H1 (cell line): ENCODE data around the gene UBE2L6. TPM values are rescaled to one million over a fixed set of nuclear protein-coding genes. Genes with fewer than 3 reads are reported as not detected.

Experiments used
- BACH1 ChIP-seq: IDR thresholded peaks from 2 replicates; pipeline ENCODE4 v1.6.1; 2012; ENCODE audit warnings: low read length, improper control_type of control experiment
- PHF8 ChIP-seq: fragments of 200-600 bp; sonication (generic); conservative IDR thresholded peaks from 2 replicates; pipeline ENCODE4 v1.7.1; 2012; ENCODE audit warnings: low read depth, mild to moderate bottlenecking, inconsistent platforms, low read length, moderate library complexity
- SP4 ChIP-seq: IDR thresholded peaks from 2 replicates; pipeline ENCODE4 v1.6.1; 2012; ENCODE audit warnings: low read length, inconsistent platforms
- polyA plus RNA-seq, 7 experiments: library from polyadenylated mRNA; depleted of rRNA in 3 of 7; stranded (reverse) in 5 of 7; unstranded in 2 of 7; fragments of >200 nt in 5 of 7; fragments of 200-250 nt in 2 of 7; gene quantifications; 1 replicate in 5 of 7; 2 replicates in 1 of 7; 4 replicates in 1 of 7; pipeline versions ENCODE4 v1.2.1 to v1.2.3, GENCODE V29; 2011 to 2013; ENCODE audit warnings: missing spikeins in 2 of 7, mixed read lengths in 2 of 7
- total RNA-seq: library from RNA; stranded (reverse); fragmentation: NEBNext Ultra II Directional; extraction: Animal tissue kit (Norgen Biotek cat#: 25700); gene quantifications from 2 replicates; pipeline ENCODE4 v1.2.1, GENCODE V29; 2021

The UBE2L6 gene
- total and polyA plus RNA-seq, 2 of the 8 experiments (the other 6 are each of a cell fraction or from before 2014, with no cell fraction given) = 67.8 to 89.2 TPM

DNA sequence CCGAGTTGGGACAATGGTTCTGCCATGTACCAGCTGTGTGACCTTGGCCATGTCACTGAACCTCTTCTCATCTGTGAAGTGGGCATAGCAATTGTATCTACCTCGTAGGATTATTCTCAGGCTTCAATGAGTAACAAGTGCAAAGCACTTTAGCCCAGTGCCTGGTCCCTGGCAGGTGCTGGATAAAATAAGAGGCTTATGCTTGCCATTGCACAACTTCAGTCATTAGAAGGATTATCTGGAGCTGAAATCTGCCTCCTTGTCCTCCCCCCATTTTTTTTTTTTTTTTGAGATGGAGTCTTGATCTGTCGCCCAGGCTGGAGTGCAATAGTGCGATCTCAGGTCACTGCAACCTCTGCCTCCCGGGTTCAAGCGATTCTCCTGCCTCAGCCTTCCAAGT is 22.9 kb downstream of the UBE2L6 start (continued):
- TF ChIP-seq PHF8 (no peak), SP4 (no peak), BACH1 (no peak)
